Cortex of kidney (tissue), 1 donor: Measurements from ENCODE around the gene PTOV1.
A peak's percentile ranks its signal among the peaks of the same experiment; 100 is the strongest.

ENCODE experiments used
- DNase-seq: peaks from one replicate; lab custom pipeline; 2025; lab: John Stamatoyannopoulos, UW

Gene PTOV1

DNA sequence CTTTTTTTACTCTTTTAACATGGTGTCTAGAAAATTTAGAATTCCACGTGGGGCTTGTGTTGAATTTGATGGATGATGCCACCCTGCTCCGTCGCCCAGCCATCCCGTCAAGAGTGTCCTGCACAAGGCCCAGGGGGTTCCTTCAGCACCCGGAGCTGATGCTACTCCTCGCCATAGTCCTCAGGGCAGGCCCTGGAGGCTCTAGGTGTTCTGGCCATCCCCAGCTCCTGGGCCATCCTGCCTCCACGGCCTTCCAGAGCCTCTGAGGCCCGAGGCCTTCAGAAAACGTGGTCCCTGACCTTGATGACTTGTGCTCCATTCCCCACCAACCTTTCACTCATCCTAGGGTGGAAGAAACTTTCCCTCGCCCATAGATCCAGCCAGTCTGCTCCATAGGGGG is 22.9 kb downstream of the PTOV1 start:
- DNase-seq = no peak

DNA sequence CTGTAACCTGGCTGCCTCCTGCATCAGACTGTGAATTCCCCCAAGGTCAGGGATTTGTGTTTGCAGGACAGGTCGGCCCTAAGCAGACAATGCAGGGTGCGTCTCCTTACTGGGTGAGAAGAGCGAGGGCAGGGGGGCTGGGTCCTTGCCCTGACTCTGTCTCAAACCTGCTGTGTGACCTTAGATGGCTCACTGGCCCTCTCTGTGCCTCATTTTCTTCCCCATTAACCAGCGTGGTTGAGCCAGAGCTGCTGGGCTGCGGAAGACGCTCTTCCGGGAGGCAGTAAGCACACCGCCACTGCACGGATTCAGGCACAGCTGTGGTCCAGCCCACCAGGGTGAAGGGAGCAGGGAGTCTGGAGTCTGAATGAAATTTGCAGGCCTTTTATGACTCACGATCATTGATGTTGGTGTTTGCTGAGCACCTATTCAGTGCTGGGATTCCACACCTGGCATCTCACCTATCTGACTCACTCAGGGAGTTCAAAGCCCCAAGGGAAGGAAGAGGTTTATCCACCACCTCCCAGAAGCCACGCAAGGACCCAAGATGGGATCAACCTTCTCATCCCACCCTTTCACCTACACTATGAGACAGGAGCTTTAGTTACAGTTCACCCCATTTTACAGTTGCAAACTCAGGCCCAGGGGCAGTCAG is 23.7 kb downstream of the PTOV1 start:
- no peak for DNase-seq

- DNase-seq = no peak
Observed at GRCh38 chr19:49875177-49875576, 24.2 kb downstream of the PTOV1 start.

DNA sequence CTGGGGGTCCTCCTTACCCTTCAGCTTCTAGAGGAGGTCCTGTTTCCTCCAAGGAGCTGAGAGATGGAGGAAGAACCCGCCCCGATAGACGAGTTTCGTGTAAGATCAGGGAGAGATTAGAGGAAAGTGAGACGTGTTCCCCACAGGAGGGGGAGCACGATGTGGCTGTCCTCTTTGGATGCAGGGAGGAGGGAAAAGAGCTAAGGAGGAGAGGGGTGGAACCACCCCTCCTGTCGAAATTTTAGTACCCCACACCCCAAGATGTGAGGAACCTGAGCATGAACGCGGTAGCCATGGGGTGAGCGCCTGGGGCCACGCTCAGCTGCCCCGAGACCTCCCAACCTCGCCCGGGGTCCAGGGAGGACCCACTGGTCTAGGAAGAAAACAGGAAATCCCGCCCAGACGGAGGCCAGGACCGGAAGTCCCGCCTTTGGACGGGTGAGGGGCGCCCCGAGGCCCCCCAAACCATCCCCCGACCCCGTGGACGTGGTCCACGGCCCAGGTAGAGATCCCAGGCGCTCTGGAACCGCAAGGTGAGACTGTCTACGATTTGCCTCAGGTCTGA is 25.0 kb downstream of the PTOV1 start:
- no peak for DNase-seq

GRCh38 chr19:49876422-49877019 is 25.6 kb downstream of the PTOV1 start:
- DNase-seq = peak; percentile 47

GRCh38 chr19:49877020-49877878 is 26.3 kb downstream of the PTOV1 start, which contains the start of the genes AKT1S1 and TBC1D17:
AKT1S1 (minus strand) TSS chr19:49877355; CDS start chr19:49873295, 4,060 bp downstream.
TBC1D17 (plus strand) TSS chr19:49877702; CDS start chr19:49877724, 22 bp downstream.
- peak; percentile 80 for DNase-seq

- peak; percentile 33 for DNase-seq
Observed at GRCh38 chr19:49877879-49878743, 27.2 kb downstream of the PTOV1 start.

DNA sequence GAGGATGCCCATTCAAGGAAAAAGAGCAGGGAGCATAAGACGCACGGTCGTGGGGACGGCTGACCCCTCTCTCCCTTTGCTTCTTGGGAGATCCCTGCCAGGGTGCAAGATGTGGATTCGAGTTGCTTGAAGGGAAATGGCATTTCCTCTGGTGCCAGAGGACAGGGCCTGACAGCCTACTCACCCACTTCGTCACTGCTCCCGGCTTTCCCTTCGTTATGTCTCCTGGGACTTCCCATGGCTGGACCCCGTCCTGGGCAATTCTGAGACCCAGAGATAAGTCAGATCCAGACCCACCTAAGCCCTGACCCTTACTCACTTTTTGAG is 27.7 kb downstream of the PTOV1 start:
- DNase-seq = no peak

DNA sequence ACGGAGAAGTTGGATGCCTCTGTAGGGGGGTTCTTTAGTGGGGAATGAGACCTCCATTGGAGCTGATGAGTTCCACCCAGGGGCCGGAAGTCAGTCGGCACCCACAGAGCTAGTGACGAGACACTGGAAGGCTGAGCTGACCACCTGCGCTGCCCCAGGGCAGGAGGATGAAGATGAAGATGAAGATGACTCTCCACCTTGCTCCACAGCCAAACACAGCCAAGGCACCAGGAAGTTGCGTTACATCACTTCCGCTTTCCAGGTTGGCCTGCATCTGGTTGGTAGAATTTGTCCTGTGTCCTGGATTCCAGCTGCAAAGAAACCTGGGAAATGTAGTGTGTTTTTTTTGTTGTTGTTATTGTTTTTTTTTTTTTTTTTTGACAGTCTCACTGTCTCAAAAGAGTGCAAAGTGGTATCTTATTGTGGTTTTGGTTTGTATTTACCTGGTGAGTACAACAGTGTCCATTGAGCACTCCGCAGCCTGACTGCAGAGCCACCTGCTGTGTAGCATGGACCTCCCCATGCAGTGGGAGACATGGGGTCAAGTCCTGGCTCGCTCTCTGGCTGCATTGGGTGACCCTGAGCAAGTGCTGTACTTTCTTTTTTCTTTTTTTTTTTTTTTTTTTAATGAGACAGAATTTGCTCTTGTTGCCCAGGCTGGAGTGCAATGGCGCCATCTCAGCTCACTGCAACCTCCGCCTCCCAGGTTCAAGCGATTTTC is 28.4 kb downstream of the PTOV1 start:
- no peak for DNase-seq

- DNase-seq = no peak
Observed at GRCh38 chr19:49880162-49880869, 29.4 kb downstream of the PTOV1 start.

DNA sequence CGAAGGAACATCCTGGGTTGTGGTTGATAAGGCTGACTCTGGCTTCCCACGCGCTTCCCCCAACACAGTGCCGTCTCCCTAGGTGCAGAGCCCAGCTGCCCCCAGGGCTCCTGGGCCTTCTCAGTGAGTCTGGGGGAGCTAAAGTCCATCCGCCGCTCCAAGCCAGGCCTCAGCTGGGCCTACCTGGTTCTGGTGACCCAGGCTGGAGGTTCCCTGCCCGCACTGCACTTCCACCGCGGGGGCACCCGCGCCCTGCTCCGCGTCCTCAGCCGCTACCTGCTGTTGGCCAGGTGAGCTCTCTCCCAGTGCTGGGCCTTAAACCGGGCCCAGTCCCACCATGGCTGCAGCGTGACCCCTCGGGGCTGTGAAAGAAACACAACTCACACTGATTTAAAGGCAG is 30.2 kb downstream of the PTOV1 start:
- DNase-seq = no peak

- no peak for DNase-seq
Observed at GRCh38 chr19:49881672-49882394, 30.9 kb downstream of the PTOV1 start.

GRCh38 chr19:49882643-49883042 is 31.7 kb downstream of the PTOV1 start:
- no peak for DNase-seq

GRCh38 chr19:49883094-49883493 is 32.1 kb downstream of the PTOV1 start:
- no peak for DNase-seq

DNA sequence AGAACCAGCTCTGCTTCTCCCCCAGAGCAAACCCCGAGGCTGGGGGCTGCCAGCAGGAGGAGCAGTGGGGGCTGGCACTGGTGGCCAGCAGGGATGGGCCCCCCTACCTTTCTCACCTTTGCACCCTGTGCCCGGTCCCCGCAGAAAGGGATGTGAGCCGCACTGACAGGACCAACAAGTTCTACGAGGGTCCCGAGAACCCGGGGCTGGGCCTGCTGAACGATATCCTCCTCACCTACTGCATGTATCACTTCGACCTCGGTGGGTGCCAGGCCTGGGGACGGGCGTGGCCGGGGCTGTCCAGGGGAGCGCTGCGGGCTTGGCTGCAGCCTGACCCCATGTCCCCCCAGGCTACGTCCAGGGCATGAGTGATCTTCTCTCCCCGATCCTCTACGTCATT is 33.1 kb downstream of the PTOV1 start:
- DNase-seq = no peak

GRCh38 chr19:49884760-49885159 is 33.8 kb downstream of the PTOV1 start:
- DNase-seq = no peak

GRCh38 chr19:49887037-49887664 is 36.2 kb downstream of the PTOV1 start:
- DNase-seq = no peak

DNA sequence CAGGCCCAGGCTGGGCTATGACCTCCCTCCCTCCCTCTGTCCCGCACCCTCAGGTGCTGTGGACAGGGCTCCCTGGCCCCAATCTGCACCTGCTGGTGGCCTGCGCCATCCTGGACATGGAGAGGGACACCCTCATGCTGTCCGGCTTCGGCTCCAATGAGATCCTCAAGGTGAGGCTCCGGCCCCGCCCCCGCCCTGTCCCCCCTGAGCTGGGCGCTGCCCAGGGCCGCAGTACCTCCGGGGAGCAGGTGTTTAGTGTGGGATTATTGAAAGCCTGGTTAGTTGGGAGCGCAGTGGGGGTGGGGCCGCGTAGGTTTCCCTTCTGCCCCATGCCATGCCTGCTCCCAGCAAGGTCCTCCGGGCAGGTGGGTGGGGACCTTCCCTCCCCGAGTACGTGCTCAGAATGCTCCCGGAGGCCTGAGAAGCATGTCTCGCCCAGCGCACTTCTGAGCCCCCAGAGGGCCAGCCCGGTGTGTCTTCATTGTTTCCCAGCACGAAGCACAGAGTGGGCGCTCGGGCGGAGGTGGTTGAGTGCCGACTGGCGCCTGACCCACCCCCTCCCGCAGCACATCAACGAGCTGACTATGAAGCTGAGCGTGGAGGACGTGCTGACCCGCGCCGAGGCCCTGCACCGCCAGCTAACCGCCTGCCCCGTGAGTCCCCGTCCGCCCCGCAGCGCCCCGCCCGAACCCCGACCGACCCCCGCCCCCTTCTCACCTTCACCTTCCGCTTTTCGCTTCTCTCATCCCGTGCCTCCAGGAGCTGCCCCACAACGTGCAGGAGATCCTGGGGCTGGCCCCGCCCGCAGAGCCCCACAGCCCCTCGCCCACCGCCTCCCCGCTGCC is 36.9 kb downstream of the PTOV1 start:
- no peak for DNase-seq
